HEK293T (cell line): Measurements from ENCODE around the gene SLX4IP.

Source experiments
- BHLHE40 ChIP-seq: fragments of 450-650 bp; IDR thresholded peaks from 2 replicates; pipeline ENCODE4 v1.6.1; 2016; ENCODE audit warnings: mild to moderate bottlenecking, moderate library complexity, borderline replicate concordance
- HDGF ChIP-seq: fragments of 450-650 bp; IDR thresholded peaks from 2 replicates; pipeline ENCODE4 v1.6.1; 2017; ENCODE audit warnings: antibody characterized with exemption, borderline replicate concordance

GRCh38 chr20:10404959-10405530 is 30.1 kb upstream of the SLX4IP start:
- TF ChIP-seq BHLHE40 = no peak
- TF ChIP-seq HDGF = no peak
